ENCODE data around the gene RPTOR.

RPTOR gene

GRCh38 chr17:80640366-80641084 lies 95.9 kb downstream of the RPTOR start:
- no peaks in the 10 kb centered on the region for H3K27me3 ChIP-seq (replicated peaks; ENCODE audit: control insufficient read depth, insufficient read depth, low read length)
- no peaks in the 10 kb centered on the region for H3K9me3 ChIP-seq (ENCODE audit: control insufficient read depth, low read length)
- H3K4me3 ChIP-seq (ENCODE audit: low read length) = no peak overlapping the region
- no peak for DNase-seq (ENCODE audit: low read depth)
- H3K4me1 ChIP-seq (ENCODE audit: control insufficient read depth, insufficient read depth, low read length) = no peaks in the 10 kb centered on the region
- H3K36me3 ChIP-seq (ENCODE audit: control insufficient read depth, insufficient read depth, low read length, severe bottlenecking) = no peaks in the 10 kb centered on the region
- H3K9ac ChIP-seq (ENCODE audit: low read length) = no peak overlapping the region

DNA sequence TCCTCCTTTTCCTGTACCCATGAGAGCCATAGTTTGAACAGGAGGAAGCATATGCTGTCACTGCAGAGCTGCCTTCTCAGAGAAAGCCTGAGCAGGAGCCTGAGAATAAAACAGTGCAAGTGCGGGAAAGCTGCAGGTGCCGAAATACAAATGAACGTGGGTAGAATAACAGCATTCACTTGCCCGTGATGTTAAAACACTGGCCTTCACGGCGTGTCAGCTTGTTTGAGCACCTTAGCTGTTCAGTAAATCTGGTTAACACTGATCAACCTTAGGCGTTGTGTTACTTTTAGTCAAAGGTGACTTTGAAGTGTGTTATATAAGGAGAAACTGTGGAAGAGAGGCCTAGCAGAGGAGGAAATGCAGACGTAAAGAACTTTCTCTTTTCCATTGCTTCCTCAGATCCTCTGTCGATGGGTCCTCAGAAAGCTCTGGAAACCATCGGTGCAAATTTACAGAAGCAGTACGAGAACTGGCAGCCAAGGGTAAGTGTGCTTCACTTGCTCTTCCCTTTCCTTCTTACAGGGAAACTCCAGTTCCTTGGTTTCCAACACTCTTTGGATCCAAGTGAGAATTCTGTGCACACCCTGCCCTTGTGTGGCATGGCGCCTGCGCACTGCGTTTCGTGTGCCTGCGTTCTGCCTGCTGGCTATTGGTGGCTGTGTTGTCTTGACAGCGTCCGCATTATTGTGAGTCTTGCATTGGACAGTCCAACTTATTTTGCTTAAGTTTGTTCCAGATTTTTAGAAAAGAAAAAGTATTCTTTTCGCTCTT lies 98.9 kb downstream of the RPTOR start:
- Histone ChIP-seq H3K4me3 (ENCODE audit: low read length) (no peak overlapping the region), H3K36me3 (ENCODE audit: control insufficient read depth, insufficient read depth, low read length, severe bottlenecking) (no peaks in the 10 kb centered on the region), H3K27me3 (replicated peaks; ENCODE audit: control insufficient read depth, insufficient read depth, low read length) (no peaks in the 10 kb centered on the region), H3K4me1 (ENCODE audit: control insufficient read depth, insufficient read depth, low read length) (no peaks in the 10 kb centered on the region), H3K9ac (ENCODE audit: low read length) (no peak overlapping the region), H3K9me3 (ENCODE audit: control insufficient read depth, low read length) (no peaks in the 10 kb centered on the region)
- no peak for DNase-seq (ENCODE audit: low read depth)

- no peak overlapping the region for H3K4me3 ChIP-seq (ENCODE audit: low read length)
- no peak overlapping the region for H3K9ac ChIP-seq (ENCODE audit: low read length)
- H3K9me3 ChIP-seq (ENCODE audit: control insufficient read depth, low read length) = no peaks in the 10 kb centered on the region
- DNase-seq (ENCODE audit: low read depth) = peak; percentile 28
- no peaks in the 10 kb centered on the region for H3K27me3 ChIP-seq (replicated peaks; ENCODE audit: control insufficient read depth, insufficient read depth, low read length)
- peaks cover 9% of the 10 kb centered on the region for H3K4me1 ChIP-seq (ENCODE audit: control insufficient read depth, insufficient read depth, low read length)
- no peaks in the 10 kb centered on the region for H3K36me3 ChIP-seq (ENCODE audit: control insufficient read depth, insufficient read depth, low read length, severe bottlenecking)
These were observed 99.9 kb downstream of the RPTOR start for GRCh38 chr17:80644536-80644935.

DNA sequence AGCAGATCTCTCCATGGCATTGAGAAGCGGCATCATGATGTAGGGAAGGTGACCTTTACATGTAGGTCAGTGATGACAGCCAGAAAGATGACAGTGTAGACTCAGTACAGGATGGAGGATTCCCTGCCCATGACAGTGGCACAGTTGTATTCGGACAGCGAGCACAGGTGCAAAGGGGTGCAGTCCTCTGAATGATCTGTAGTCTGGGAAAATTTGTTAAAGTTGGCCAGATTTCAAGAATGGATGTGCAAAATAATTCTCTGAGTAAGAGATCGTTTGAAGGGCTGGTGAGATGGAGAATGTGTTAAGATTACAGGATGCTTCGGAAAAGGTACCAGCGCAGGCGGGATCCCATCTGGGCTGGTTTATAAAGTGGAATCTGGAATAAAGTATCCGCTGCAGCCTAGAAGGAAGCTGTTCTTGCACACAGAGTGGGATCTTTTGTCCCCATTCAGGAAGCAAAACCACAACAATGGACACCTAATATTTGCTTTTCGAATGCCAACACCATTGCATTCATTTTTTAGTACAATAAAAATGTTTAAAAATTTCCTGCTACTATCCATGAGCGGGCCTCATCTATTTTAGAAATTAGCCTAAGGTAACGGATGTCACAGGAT lies 101.2 kb downstream of the RPTOR start:
- H3K27me3 ChIP-seq (replicated peaks; ENCODE audit: control insufficient read depth, insufficient read depth, low read length) = no peaks in the 10 kb centered on the region
- no peak overlapping the region for H3K9ac ChIP-seq (ENCODE audit: low read length)
- no peaks in the 10 kb centered on the region for H3K36me3 ChIP-seq (ENCODE audit: control insufficient read depth, insufficient read depth, low read length, severe bottlenecking)
- H3K4me3 ChIP-seq (ENCODE audit: low read length) = no peak overlapping the region
- DNase-seq (ENCODE audit: low read depth) = no peak
- no peaks in the 10 kb centered on the region for H3K9me3 ChIP-seq (ENCODE audit: control insufficient read depth, low read length)
- H3K4me1 ChIP-seq (ENCODE audit: control insufficient read depth, insufficient read depth, low read length) = peaks cover 22% of the 10 kb centered on the region

GRCh38 chr17:80646328-80646727 lies 101.7 kb downstream of the RPTOR start:
- no peaks in the 10 kb centered on the region for H3K9me3 ChIP-seq (ENCODE audit: control insufficient read depth, low read length)
- H3K4me3 ChIP-seq (ENCODE audit: low read length) = no peak overlapping the region
- no peaks in the 10 kb centered on the region for H3K27me3 ChIP-seq (replicated peaks; ENCODE audit: control insufficient read depth, insufficient read depth, low read length)
- no peak overlapping the region for H3K9ac ChIP-seq (ENCODE audit: low read length)
- DNase-seq (ENCODE audit: low read depth) = no peak
- peaks cover 24% of the 10 kb centered on the region for H3K4me1 ChIP-seq (ENCODE audit: control insufficient read depth, insufficient read depth, low read length)
- no peaks in the 10 kb centered on the region for H3K36me3 ChIP-seq (ENCODE audit: control insufficient read depth, insufficient read depth, low read length, severe bottlenecking)

DNA sequence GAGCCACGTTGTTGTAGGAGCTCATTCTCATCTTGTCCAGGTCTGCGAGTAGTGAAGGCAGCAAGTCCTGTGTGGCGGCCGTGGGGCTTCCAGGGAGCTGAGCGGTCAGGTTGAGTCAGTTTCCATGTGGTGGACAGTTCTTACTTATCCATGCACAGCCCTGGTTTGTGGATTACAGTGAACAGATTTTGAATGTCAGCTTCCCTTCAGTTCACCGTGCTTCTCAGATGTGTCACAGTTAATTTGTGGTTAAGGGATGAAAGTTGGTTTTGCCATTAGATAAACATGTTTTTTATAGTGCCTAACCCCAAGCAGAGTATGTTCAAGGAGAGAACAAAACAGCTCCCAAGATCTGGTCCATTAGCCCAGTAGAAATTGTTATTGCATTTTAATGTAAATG lies 103.1 kb downstream of the RPTOR start:
- H3K27me3 ChIP-seq (replicated peaks; ENCODE audit: control insufficient read depth, insufficient read depth, low read length) = no peaks in the 10 kb centered on the region
- H3K4me1 ChIP-seq (ENCODE audit: control insufficient read depth, insufficient read depth, low read length) = peaks cover 24% of the 10 kb centered on the region
- H3K9me3 ChIP-seq (ENCODE audit: control insufficient read depth, low read length) = no peaks in the 10 kb centered on the region
- H3K36me3 ChIP-seq (ENCODE audit: control insufficient read depth, insufficient read depth, low read length, severe bottlenecking) = no peaks in the 10 kb centered on the region
- peak; percentile 49 for DNase-seq (ENCODE audit: low read depth)
- no peak overlapping the region for H3K4me3 ChIP-seq (ENCODE audit: low read length)
- no peak overlapping the region for H3K9ac ChIP-seq (ENCODE audit: low read length)

DNA sequence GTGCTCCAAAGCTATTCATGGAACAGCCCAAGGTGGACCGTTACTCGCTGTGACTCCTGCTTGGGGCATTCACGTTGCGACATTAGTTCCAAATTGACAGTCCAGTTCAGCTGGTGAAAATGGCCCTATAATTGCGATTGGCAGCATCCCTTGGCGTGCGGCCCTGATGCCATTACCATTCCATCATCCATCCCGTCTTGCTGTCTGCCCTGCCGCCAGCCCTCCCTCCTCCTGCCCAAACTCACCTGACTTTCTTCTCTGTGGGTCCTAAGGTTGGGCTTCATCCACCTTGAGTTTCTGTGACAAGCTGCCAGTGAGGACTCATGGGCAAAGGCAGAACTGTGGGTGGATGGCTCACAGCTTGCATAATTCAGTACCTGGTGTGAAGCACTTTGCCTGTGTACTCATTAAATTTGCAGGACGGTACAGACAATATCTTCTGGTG lies 104.6 kb downstream of the RPTOR start:
- H3K9me3 ChIP-seq (ENCODE audit: control insufficient read depth, low read length) = no peaks in the 10 kb centered on the region
- H3K9ac ChIP-seq (ENCODE audit: low read length) = peak overlapping the region; percentile 9
- H3K27me3 ChIP-seq (replicated peaks; ENCODE audit: control insufficient read depth, insufficient read depth, low read length) = no peaks in the 10 kb centered on the region
- peaks cover 24% of the 10 kb centered on the region for H3K4me1 ChIP-seq (ENCODE audit: control insufficient read depth, insufficient read depth, low read length)
- no peak overlapping the region for H3K4me3 ChIP-seq (ENCODE audit: low read length)
- no peak for DNase-seq (ENCODE audit: low read depth)
- H3K36me3 ChIP-seq (ENCODE audit: control insufficient read depth, insufficient read depth, low read length, severe bottlenecking) = no peaks in the 10 kb centered on the region

DNA sequence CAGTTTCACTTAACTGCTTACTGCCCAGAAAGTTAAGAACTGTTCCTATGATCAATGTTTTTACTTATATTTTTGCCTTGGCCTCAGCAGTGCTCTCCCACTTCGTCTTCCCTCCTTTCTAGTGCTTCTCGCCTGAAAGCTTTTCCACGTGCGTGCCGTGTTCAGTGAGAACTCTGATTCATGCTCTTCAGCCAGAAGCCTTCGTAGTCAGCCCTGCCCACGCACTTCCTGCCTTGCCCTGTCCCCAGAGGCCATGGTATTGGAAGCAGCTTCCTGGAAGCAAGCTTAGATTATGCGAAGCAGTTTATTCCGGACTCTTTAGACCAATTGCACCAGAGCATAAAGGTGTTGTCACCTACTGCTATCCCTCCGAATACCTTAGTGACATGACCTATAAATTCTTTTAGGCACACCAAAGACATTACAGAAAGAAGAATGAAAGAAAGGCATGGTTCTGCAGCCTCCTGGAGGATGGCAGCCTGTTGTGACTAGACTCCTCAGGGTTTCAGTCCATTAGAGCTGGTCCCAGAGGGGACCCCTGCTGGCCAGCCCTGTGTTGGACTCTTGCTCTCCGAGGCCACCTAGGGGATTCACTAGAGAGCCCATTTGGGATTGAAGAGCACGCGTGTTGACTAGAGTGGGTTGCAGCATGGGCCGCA lies 105.2 kb downstream of the RPTOR start:
- Histone ChIP-seq H3K27me3 (replicated peaks; ENCODE audit: control insufficient read depth, insufficient read depth, low read length) (no peaks in the 10 kb centered on the region), H3K4me1 (ENCODE audit: control insufficient read depth, insufficient read depth, low read length) (peaks cover 24% of the 10 kb centered on the region), H3K36me3 (ENCODE audit: control insufficient read depth, insufficient read depth, low read length, severe bottlenecking) (no peaks in the 10 kb centered on the region), H3K4me3 (ENCODE audit: low read length) (peak overlapping the region; percentile 37), H3K9ac (ENCODE audit: low read length) (peak overlapping the region; percentile 11), H3K9me3 (ENCODE audit: control insufficient read depth, low read length) (no peaks in the 10 kb centered on the region)
- DNase-seq (ENCODE audit: low read depth) = peak; percentile 87

DNA sequence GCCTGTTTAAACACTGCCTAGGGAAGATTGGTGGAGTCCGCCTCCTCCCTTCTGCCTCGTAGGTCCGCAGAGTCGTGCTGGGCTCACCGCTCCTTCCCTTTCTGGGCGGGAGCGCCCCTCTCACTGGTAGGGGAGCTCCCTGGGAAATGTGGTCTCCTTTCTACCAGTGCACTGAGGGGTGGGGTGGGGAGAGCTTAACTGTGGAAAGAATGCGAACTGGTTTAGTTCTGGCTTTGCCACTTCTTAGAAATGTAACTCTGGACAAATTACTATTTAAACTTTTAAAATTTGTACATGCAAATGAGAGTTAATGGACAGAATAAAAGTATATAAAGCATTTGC lies 105.7 kb downstream of the RPTOR start:
- DNase-seq (ENCODE audit: low read depth) = no peak
- H3K36me3 ChIP-seq (ENCODE audit: control insufficient read depth, insufficient read depth, low read length, severe bottlenecking) = no peaks in the 10 kb centered on the region
- H3K9me3 ChIP-seq (ENCODE audit: control insufficient read depth, low read length) = no peaks in the 10 kb centered on the region
- H3K4me1 ChIP-seq (ENCODE audit: control insufficient read depth, insufficient read depth, low read length) = peaks cover 24% of the 10 kb centered on the region
- peak overlapping the region; percentile 11 for H3K9ac ChIP-seq (ENCODE audit: low read length)
- no peak overlapping the region for H3K4me3 ChIP-seq (ENCODE audit: low read length)
- no peaks in the 10 kb centered on the region for H3K27me3 ChIP-seq (replicated peaks; ENCODE audit: control insufficient read depth, insufficient read depth, low read length)

DNA sequence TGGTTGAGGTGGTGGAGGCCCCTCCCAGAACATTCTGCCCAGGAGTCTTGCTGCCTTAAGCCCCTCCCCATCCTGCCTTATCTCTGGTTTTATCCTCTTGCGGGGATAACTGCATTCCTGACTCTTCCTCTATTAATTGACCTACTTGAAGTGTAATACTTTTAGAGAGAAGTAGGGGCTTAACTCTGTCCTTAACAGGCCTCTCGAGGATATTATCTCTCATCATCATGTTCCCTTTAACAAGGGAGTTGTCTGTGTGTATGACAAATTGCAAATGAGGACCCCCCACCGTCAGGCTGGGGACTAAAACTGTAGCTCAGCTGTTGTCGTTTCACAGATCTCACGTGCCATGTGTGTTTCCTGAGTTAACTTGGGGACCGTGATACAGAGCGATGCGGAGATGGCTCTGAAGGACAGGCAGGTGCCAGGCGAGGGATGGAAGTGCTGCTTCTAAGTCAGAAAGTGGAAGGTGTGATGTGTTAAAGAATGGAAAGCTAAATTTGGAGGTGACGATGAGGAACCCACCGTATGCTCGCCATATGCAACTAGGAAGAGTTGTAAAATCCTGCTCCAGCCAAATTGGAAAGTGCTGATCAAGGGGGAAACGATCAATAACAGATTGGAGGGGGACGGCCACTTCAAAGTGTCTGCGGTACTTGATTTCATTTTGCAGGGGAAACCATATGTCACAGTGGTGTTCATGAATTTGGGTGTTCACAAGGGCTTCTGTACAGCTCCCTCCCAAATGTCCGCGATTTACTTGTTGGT lies 106.3 kb downstream of the RPTOR start:
- H3K9me3 ChIP-seq (ENCODE audit: control insufficient read depth, low read length) = no peaks in the 10 kb centered on the region
- H3K27me3 ChIP-seq (replicated peaks; ENCODE audit: control insufficient read depth, insufficient read depth, low read length) = no peaks in the 10 kb centered on the region
- DNase-seq (ENCODE audit: low read depth) = no peak
- peaks cover 24% of the 10 kb centered on the region for H3K4me1 ChIP-seq (ENCODE audit: control insufficient read depth, insufficient read depth, low read length)
- no peak overlapping the region for H3K4me3 ChIP-seq (ENCODE audit: low read length)
- no peaks in the 10 kb centered on the region for H3K36me3 ChIP-seq (ENCODE audit: control insufficient read depth, insufficient read depth, low read length, severe bottlenecking)
- H3K9ac ChIP-seq (ENCODE audit: low read length) = no peak overlapping the region

Data from adipocyte (in vitro differentiated cells).